Fibroblast of pulmonary artery (primary cell): ENCODE results near the gene PHLPP1.
A peak's percentile ranks its signal among the peaks of the same experiment; 100 is the strongest.

Source experiments
- DNase-seq: peaks from one replicate; pipeline ENCODE4 v3.0.0-alpha.2; 2010; ENCODE audit warnings: low read depth
- H3K4me3 ChIP-seq: replicated peaks from 2 replicates; pipeline ENCODE4 v1.5.1; 2011; ENCODE audit warnings: low read depth, mild to moderate bottlenecking, control low read depth, low read length, moderate library complexity
- TF ChIP-seq, protein P1 (sequence below): IDR thresholded peaks from 2 replicates; pipeline ENCODE4 v1.5.1; 2011; ENCODE audit warnings: mild to moderate bottlenecking, control low read depth, low read length, inconsistent platforms; ENCODE audit errors: missing control alignments

The PHLPP1 gene

DNA sequence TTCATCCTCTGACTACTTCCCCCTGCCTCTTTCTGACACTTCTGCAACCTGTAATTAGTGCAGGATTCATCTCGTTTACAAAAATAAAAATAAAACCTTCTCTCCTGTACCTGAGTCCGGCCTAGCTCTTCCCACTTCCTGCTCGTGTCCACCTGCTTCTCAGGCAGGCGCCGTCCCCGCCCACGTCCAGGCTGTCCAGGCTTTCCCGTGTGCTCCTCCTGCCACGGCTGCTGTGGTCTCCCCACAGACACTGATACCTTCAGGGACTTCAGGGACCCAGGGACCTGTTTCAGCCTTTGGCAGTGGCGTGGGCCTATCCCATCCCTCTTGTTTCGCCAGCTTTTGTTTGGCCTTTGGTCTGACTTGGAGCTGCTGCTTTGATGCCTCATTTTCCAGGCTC, 272.5 kb downstream of the PHLPP1 start:
- no peak overlapping the region for H3K4me3 ChIP-seq
- no peak for DNase-seq
- TF ChIP-seq, protein P1, sequence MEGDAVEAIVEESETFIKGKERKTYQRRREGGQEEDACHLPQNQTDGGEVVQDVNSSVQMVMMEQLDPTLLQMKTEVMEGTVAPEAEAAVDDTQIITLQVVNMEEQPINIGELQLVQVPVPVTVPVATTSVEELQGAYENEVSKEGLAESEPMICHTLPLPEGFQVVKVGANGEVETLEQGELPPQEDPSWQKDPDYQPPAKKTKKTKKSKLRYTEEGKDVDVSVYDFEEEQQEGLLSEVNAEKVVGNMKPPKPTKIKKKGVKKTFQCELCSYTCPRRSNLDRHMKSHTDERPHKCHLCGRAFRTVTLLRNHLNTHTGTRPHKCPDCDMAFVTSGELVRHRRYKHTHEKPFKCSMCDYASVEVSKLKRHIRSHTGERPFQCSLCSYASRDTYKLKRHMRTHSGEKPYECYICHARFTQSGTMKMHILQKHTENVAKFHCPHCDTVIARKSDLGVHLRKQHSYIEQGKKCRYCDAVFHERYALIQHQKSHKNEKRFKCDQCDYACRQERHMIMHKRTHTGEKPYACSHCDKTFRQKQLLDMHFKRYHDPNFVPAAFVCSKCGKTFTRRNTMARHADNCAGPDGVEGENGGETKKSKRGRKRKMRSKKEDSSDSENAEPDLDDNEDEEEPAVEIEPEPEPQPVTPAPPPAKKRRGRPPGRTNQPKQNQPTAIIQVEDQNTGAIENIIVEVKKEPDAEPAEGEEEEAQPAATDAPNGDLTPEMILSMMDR, result no peak

DNA sequence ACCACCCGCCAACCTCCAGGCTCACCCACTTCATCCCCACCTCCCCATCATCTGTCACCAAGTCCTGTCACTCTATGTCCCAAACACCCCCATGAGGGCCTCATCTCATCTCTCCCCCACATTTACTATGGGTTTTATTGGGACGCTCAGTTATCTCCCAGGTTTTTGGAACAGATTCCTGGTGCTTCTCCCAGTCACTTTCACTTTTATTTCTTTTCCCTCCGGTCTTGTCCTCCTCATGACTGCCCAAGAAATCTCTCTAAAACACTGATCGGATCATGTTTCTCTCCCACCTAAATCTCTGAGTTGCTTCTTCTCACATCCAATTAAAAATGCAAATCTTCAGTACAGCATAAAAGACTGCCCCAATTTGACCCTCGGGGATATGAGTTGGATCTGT, 273.1 kb downstream of the PHLPP1 start:
- TF ChIP-seq, protein P1, result no peak
- DNase-seq, result no peak
- H3K4me3 ChIP-seq, result peak overlapping the region; percentile 21

DNA sequence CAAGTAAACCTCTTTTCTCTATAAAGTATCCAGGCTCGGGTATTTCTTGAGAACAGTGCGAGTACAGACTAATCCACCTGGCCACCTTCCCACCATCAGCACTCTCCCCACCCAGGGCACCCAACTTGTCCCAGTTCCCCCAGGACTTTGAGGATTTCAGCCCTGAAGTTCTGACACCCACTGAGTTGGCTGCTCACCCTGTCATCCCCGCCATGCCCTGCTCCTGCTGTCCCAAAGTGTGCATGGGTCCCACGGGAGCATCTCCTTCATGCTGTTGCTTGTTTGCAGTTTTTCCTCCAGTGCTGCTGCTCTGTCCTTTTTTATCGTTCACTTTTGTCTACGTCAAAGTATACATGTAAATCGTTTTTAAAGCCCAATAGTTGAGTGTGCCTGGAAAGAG, 273.9 kb downstream of the PHLPP1 start:
- DNase-seq, result no peak
- TF ChIP-seq, protein P1, result no peak

DNA sequence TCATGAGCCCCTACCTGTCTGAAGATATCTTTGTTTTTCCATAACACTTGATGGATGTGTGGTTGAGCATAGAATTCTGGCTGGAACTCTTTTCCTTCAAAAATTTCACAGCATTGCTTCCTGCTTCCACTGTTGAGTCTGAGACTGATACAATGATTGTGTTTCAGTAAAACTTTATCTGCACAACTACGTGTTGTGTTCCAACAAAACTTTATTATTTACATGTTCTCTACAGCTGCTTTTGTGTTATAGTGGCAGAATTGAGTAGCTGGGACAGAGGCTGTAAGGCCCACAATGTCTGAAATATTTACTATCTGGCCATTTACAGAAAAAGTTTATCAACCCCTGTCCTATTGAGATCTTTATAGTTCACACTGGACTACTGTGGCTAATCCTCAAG, 275.3 kb downstream of the PHLPP1 start:
- TF ChIP-seq, protein P1, result no peak
- H3K4me3 ChIP-seq, result no peak overlapping the region
- no peak for DNase-seq

More for the DNA sequence above, 273.9 kb downstream of the PHLPP1 start:
- no peak overlapping the region for H3K4me3 ChIP-seq

DNA sequence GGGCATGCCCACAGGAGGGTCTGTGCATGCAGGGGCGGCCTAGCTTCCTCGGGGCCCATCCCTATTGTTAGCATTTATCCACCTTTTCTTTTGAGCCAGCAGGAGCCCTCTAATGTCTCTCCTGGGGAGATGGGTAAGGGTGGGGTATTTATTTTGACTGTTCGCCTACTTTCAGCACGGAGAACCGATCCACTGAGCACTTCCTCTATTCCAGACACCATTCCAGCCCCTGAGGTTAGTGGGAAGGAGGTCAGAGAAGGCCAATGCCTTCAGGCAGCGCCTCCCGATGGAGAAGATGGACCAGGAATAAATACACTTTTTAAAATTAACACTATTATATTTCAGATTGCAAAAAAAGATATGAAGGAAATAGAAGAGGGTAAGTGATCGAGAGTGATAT, 276.0 kb downstream of the PHLPP1 start:
- TF ChIP-seq, protein P1, result no peak
- no peak overlapping the region for H3K4me3 ChIP-seq
- DNase-seq, result no peak

DNA sequence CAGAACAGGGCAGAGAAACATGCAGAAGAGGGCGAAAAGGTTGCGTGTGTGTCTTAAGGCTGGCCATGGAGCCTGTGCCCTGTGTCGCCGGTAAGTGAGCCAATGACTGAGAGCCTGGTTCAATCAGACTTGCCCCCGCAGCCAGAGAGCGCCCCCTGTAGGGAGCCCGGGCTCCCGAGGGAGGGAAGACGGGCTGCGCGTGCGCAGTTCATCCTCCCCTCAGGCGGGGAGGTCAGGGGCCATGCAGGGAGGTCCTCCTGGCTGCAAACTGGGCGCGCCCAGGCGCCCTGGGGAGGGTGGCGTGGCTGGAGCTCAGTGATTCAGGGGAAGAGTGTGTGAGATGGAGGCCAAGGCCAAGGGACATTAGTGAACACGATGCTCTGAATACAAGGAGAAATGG, 276.6 kb downstream of the PHLPP1 start:
- TF ChIP-seq, protein P1, result no peak
- no peak for DNase-seq
- H3K4me3 ChIP-seq, result no peak overlapping the region

DNA sequence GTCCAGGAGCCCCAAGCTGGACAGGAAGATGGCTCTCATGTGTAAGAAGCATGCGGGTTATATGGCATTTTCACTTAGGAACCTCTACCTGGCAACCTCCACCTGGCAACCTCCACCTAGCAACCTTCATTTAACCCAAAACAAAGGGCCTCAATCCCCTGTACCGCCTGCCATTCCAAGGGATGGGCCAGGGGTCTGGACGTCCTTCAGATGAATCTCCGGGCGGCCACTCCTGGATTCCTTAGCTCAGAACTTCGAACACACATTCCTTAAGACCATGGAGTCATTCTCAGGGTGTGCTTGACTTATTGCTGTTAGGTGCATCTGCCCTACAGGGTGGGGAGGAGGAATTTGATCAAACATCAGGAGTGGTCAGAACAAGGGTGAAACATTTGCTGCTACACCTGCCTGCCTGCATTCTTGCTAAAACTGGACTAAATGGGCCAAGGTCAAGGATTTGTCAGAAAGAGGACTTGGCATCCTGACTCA, 277.6 kb downstream of the PHLPP1 start:
- TF ChIP-seq, protein P1, result no peak
- no peak for DNase-seq
- no peak overlapping the region for H3K4me3 ChIP-seq
